ENCODE results near the gene ANO2.

ANO2 gene

GRCh38 chr12:5945071-5946008, at the start of gene ANO2:
ANO2 (minus strand) TSS chr12:5945259; CDS start chr12:5945217, 42 bp downstream.
- no peak for FAIRE-seq

GRCh38 chr12:5989621-5990020, 44.6 kb upstream of the ANO2 start:
- FAIRE-seq: no peak

GRCh38 chr12:5988659-5989116, 43.6 kb upstream of the ANO2 start:
- FAIRE-seq: peak; percentile 71

GRCh38 chr12:5988088-5988487, 43.0 kb upstream of the ANO2 start:
- no peak for FAIRE-seq

DNA sequence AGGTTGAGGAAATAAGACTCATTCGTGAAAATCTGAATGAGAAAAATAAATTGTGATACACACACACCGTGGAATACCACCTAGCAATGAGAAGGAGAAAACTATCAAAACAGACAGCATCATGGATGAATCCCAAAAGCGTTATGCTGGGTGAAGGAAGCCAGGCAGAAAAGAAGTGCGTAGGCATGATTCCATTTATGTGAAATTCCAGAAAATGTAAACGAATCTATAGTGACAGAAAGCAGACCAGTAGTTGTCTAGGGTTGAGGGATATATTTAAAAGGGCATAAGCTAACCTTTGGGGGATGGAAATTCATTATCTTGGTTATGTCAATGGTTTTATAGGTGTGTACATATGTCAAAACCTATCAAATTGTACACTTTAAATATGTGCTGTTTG, 42.5 kb upstream of the ANO2 start:
- no peak for FAIRE-seq

DNA sequence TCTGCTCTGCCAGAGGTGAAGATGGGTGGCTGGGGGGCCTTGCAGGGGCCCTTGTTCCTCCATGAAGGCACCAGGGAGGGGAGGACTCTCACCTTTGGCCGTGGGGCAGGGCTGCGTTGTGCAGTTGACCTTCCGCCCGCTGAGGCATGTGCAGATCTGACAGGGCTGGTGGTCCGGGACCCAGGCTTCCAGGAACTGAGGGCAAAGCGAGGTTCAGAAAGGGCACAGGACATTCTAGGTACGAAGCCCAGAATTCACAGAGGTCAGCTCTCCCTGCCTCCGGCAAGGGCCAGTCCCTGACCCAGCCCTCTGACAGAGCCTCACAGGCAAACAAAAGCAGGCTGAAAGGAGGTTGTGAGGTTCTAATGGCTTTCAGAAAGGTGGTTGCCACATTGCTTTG, 40.4 kb upstream of the ANO2 start:
- FAIRE-seq: no peak

- FAIRE-seq: no peak
These were observed 39.8 kb upstream of the ANO2 start for GRCh38 chr12:5984873-5985272.

DNA sequence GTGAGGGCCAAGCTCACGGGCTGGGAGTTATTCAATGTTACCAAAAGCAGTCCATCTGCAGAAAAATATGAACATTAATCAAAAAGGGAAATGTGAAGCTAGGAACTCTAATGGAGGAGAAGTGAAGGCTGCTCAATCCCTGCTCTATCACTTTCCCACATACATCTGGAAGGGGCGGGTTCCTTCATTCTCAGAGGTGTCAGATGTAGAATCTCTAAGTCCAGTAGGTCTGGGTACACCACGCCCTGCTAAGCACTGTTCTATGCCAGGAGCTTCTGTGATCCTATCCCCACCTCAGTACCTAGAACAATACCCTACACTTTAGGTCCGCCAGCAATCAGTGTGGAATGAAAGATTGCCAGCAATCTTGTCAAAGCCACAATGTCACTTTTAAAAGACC, 37.0 kb upstream of the ANO2 start:
- no peak for FAIRE-seq

DNA sequence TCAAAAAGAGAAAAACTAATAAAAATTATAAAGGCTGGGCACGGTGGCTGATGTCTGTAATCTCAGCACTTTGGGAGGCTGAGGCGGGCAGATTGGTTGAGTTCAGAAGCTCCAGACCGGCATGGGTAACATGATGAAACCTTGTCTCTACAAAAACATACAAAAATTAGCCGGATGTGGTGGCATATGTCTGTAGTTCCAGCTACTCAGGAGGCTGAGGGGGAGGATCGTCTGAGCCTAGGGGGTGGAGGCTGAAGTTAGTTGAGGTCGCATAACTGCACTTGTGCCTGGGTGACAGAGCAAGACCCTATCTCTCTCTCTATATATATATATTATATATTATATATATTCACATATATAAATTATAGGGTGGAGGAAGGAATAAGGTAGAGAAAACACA, 32.5 kb upstream of the ANO2 start:
- no peak for FAIRE-seq

DNA sequence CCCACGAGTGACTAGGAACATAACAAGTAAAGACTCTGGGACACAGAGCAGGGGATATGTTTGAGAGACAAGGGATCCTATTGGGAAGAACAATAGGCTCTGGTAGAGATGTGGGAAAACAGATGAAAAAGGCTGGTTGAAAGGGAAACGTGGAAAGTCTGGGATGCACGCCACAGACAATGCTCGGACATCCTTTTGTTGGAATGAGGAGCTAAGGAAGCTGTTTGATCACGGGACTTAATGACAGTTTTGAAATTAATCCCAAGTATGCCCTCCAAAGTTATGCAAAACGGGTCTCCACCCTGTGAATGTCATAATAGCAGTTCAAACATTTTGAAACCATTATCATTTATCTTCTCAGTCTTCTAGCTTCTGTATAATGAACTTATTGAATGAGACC, 31.7 kb upstream of the ANO2 start:
- no peak for FAIRE-seq

GRCh38 chr12:5976196-5976595, 31.1 kb upstream of the ANO2 start:
- no peak for FAIRE-seq

GRCh38 chr12:5973461-5974115, 28.5 kb upstream of the ANO2 start:
- FAIRE-seq: no peak

DNA sequence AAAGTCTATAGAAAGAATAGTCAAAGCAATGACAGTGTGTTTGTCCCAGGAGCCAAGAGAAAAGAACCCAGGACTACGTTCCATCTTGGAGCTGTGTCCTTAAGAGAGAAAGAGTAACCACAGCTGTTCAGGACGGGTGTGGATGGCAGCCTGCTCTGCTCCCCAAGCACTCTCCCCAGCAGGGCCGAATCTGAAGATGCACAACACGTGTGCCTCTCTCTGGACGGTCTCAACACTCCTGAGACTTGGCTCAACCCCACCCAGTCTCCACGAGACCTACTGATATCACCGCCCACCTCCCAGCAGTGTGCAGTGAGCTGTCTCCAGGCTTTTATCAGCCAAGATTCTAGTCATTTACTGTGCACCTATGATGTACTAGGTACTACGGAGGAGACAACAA, 27.3 kb upstream of the ANO2 start:
- FAIRE-seq: no peak

- FAIRE-seq: no peak
These were observed 26.3 kb upstream of the ANO2 start for GRCh38 chr12:5971194-5971850.

- FAIRE-seq: no peak
These were observed 25.1 kb upstream of the ANO2 start for GRCh38 chr12:5969974-5970690.

DNA sequence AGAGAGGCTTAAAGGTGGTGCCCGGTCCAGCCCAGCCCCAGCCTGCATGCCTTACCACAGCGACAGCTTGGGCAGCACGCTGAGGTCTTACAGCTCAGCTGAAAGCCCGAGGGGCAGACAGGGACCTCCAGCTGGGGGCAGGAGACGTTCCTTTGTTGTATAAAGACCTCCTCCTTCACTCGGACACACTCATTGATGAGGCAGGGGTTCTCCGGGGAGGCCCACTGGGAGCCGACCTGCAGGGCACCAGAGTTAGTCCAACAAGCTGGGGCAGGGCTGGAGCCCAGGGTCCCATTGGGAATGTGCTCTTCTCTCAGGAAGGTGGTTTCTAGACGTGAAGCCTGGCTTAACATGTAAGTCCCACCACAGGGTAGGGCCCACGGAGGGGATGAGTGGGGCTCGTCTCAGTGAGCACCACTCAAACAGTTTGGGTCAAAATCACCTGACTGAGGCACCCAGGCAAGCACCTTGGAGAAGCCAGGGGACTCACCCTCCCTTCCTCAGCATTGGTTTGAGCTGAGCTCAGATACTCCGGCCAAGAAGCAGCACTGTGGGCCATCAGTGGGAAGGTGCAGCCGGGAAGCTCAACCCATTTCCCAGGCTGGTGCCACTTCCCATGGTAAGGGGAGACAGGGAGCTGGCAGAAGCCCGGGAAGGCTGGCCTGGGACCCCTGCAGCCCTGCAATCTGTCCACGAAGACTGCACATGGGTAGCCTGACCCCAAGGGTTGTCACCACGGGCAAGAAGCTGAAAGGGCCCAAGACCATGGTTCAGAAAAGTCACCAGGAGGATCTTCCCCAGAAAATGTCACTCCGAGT, 24.3 kb upstream of the ANO2 start:
- FAIRE-seq: no peak

- FAIRE-seq: no peak
These were observed 22.8 kb upstream of the ANO2 start for GRCh38 chr12:5967645-5968415.

GRCh38 chr12:5966486-5967095, 21.5 kb upstream of the ANO2 start:
- FAIRE-seq: no peak

DNA sequence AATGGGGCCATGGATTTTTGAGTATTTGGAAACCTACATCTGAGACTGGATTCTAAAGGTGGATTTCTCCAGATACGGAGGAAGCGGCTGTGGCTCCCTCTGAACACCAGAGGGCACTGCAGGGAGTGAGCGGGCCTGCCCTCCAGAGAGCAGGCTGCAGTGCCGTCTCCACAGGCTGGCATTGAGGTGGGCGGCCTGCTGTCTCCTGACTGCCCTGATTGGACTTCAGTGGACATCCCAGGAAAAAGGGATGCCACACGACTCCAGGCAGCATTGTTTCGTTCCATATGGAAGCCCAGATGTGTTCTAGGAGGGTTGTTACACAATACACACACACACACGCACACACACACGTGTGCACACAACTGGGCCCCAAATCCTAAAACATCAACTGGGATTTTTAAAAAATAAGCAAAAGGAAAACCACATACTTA, 20.9 kb upstream of the ANO2 start:
- FAIRE-seq: no peak
